NCI-H2029 (cell line): ENCODE measurements around the gene EXOSC7.

Experiments used
- DNase-seq: peaks from one replicate; lab custom pipeline; 2025; lab: John Stamatoyannopoulos, UW

EXOSC7 gene

DNA sequence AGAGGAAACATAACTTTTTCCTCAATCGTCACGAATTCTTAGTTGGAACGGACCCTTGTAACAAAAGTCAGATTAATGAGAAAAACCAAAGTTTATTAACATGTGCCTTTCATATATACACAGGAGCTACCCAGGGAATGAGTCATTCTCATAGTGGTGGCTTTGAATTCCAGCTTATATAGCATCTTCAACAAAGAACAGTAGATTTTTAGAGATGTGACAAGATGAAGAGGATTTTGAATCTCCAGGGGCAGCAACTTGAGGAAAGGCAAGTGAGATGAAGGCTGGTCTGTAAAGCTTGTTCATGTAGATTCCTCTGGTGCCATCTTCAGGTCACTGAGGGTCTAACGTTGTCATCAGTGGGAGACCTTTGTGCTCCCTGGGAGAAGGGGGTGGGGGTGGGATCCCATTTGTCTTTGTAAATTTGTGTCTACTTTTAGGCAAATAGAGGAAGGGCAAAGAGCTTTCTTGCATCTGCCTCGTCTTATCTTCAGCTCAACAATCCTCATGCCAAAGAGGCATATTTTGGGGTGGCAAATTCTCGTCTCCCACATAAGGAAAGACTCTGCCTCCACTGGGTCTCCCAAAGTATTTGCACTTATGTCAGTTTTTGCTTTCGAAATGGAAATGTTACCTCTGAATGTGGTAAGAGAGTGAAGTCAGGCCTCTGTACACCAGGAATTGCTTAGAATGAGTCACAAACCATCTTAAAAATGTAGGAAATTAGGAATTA is 79.5 kb downstream of the EXOSC7 start:
- no peak for DNase-seq

- DNase-seq: no peak
Measured at GRCh38 chr3:45056608-45057301, 80.7 kb downstream of the EXOSC7 start.

DNA sequence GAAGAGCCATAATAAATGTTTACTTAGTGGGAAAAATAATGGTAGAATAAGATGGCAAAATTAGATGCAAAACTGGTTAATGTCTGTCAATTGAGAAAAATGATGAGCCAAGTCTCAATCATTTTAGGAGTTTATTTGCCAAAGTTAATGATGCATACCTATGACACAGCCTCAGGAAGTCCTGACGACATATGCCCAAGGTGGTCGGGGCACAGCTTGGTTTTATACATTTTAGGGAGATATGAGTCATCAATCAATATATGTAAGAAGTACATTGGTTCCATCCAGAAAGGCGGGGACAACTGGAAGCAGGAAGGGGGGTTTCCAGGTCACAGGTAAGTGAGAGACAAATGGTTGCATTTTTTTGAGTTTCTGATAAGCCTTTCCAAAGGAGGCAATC is 81.5 kb downstream of the EXOSC7 start:
- DNase-seq: no peak

DNA sequence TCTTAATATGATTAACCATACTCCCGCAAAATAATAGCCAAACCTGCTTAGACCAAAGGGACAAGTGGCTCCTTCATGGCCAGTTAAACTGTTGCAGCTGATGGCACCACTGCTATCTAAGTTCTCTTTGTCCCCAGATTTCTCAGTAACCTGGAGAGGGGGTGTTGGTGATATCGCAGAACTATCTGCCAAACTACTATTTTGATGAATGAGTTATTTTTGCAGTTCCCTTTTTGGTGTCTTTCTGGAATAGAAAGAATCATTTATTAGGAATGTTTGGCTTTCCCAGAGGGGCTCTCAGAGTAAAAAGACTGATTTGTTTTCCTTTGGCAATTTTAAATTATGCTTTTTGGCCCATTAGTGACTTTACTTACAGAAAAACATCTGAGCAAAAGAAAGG is 83.1 kb downstream of the EXOSC7 start:
- DNase-seq: no peak

DNA sequence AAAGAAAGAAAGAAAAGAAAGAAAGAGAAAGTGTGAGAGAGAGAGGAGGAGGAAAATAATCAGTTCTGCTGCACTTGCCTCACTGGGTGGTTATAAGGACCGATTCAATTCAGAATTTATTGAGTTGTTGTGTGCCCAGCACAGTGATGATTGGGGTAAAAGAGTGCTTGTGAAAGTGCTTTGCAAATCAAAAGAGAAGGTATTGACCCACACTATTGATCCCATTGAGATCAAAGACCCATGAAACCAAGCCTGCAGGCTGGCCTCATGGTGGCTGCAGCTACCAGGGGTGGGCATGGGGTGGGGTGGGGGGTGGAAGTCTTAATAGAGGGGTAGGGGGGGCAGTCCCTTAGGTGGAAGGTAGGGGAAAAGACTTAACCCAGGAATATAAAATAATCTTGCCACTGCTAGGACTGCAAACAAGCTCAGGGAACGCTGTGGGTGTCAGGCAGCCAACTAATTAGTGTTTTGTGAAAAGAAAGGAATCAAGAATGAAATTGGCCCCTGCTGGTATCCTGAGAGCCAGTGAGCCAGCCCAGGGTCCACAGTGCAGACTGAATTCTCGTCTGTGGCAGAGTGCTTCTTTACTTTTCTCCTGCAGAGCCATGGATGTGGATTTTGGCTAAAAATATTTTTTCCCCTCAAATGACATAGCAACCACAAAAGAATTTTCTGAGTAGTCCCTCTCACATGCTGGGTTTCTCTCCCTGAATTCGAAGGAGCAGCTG is 84.3 kb downstream of the EXOSC7 start:
- no peak for DNase-seq
